Calu3 (cell line): ENCODE results near the gene CDX2. TPM values are rescaled to one million over a fixed set of nuclear protein-coding genes. Genes with fewer than 3 reads are reported as not detected.

Experiments used
- BruUV-seq: library from RNA; stranded (reverse); fragments of 400-500 nt; replicated peaks from 2 replicates; lab custom pipeline; 2021; lab: Mats Ljungman, UMichigan
- CTCF ChIA-PET: fragments of 300-600 bp; sonication (Branson Sonifier 250); formaldehyde crosslinking; loops from one replicate; lab custom pipeline; 2022; ENCODE audit warnings: antibody characterized with exemption; lab: Charles Lee
- DNase-seq: peaks from one replicate; pipeline ENCODE4 v3.0.0; 2022
- H3K27ac Mint-ChIP-seq: one replicate; pipeline ENCODE4 v1.8.0; 2022; ENCODE audit warnings: mixed read lengths; ENCODE audit not compliant: unreplicated experiment
- H3K27me3 Mint-ChIP-seq: one replicate; pipeline ENCODE4 v1.8.0; 2022; ENCODE audit warnings: mixed read lengths; ENCODE audit not compliant: unreplicated experiment
- H3K36me3 Mint-ChIP-seq: one replicate; pipeline ENCODE4 v1.8.0; 2022; ENCODE audit warnings: mild to moderate bottlenecking, moderate library complexity, mixed read lengths; ENCODE audit not compliant: insufficient read depth, unreplicated experiment
- H3K4me1 Mint-ChIP-seq: one replicate; pipeline ENCODE4 v1.8.0; 2022; ENCODE audit warnings: mild to moderate bottlenecking, low read depth, mixed read lengths; ENCODE audit not compliant: unreplicated experiment
- H3K4me3 Mint-ChIP-seq: one replicate; pipeline ENCODE4 v1.8.0; 2022; ENCODE audit warnings: mild to moderate bottlenecking, low read depth, moderate library complexity, mixed read lengths; ENCODE audit not compliant: unreplicated experiment
- H3K9me3 Mint-ChIP-seq: one replicate; pipeline ENCODE4 v1.8.0; 2022; ENCODE audit warnings: low read depth, mixed read lengths; ENCODE audit not compliant: unreplicated experiment
- CTCF ChIP-seq: fragments of 200-600 bp; IDR thresholded peaks from one replicate; pipeline ENCODE4 v1.8.0; 2022; ENCODE audit warnings: antibody characterized with exemption; ENCODE audit not compliant: unreplicated experiment
- intact Hi-C: fragments of 100-400 bp; cut with micrococcal nuclease; formaldehyde crosslinking; loops from one replicate; pipeline ENCODE4 v1.10.0; 2022; ENCODE audit not compliant: unreplicated experiment
- total RNA-seq: library from RNA; stranded (reverse); gene quantifications from 2 replicates; pipeline ENCODE4 v1.2.3, GENCODE V29; 2022

Gene CDX2
- total RNA-seq, 1 experiment from 2014 or later: not detected

- Mint-ChIP-seq H3K9me3 (no peaks in the 10 kb centered on the region), H3K36me3 (peaks cover 7% of the 10 kb centered on the region), H3K4me1 (no peaks in the 10 kb centered on the region), H3K27ac (no peak overlapping the region), H3K4me3 (no peak overlapping the region), H3K27me3 (no peaks in the 10 kb centered on the region)
- CTCF ChIA-PET: interaction anchor here (0.7 kb wide), 1 partner anchor 13 kb away, joined by 4 read pairs; no protein-coding TSS in a partner anchor
- no peak for DNase-seq
- BruUV-seq: no TSS peak
- TF ChIP-seq CTCF: no peak
- intact Hi-C loops: no loop called here
Measured at GRCh38 chr13:27925220-27925991, 43.7 kb downstream of the CDX2 start.

- DNase-seq: no peak
- H3K27ac Mint-ChIP-seq: no peak overlapping the region
- H3K4me1 Mint-ChIP-seq: no peaks in the 10 kb centered on the region
- TF ChIP-seq CTCF: no peak
- no peak overlapping the region for H3K4me3 Mint-ChIP-seq
- peaks cover 15% of the 10 kb centered on the region for H3K36me3 Mint-ChIP-seq
- intact Hi-C loops: no loop called here
- CTCF ChIA-PET: no interaction called here
- BruUV-seq: no TSS peak
- H3K27me3 Mint-ChIP-seq: no peaks in the 10 kb centered on the region
- no peaks in the 10 kb centered on the region for H3K9me3 Mint-ChIP-seq
Measured at GRCh38 chr13:27924529-27925141, 44.5 kb downstream of the CDX2 start.

GRCh38 chr13:27923794-27924528, 45.2 kb downstream of the CDX2 start:
- intact Hi-C loops: no loop called here
- no peaks in the 10 kb centered on the region for H3K4me1 Mint-ChIP-seq
- H3K9me3 Mint-ChIP-seq: no peaks in the 10 kb centered on the region
- no peak overlapping the region for H3K4me3 Mint-ChIP-seq
- CTCF ChIA-PET: no interaction called here
- no peak overlapping the region for H3K27ac Mint-ChIP-seq
- BruUV-seq: no TSS peak
- no peaks in the 10 kb centered on the region for H3K27me3 Mint-ChIP-seq
- TF ChIP-seq CTCF: no peak
- no peak for DNase-seq
- peaks cover 15% of the 10 kb centered on the region for H3K36me3 Mint-ChIP-seq

GRCh38 chr13:27922883-27923612, 46.1 kb downstream of the CDX2 start:
- Mint-ChIP-seq H3K27ac (no peak overlapping the region), H3K36me3 (peaks cover 15% of the 10 kb centered on the region), H3K27me3 (no peaks in the 10 kb centered on the region), H3K4me1 (no peaks in the 10 kb centered on the region), H3K9me3 (no peaks in the 10 kb centered on the region), H3K4me3 (no peak overlapping the region)
- no TSS peak for BruUV-seq
- CTCF ChIA-PET: no interaction called here
- DNase-seq: no peak
- intact Hi-C loops: no loop called here
- TF ChIP-seq CTCF: no peak
